HG03159 (cell line): ENCODE measurements around the gene CYREN.

ENCODE experiments used
- ATAC-seq: cut with Tn5 transposase; IDR thresholded peaks from one replicate; pipeline ENCODE4 v1.9.1; 2021; ENCODE audit warnings: mild to moderate bottlenecking, moderate library complexity; ENCODE audit not compliant: unreplicated experiment

The CYREN gene

DNA sequence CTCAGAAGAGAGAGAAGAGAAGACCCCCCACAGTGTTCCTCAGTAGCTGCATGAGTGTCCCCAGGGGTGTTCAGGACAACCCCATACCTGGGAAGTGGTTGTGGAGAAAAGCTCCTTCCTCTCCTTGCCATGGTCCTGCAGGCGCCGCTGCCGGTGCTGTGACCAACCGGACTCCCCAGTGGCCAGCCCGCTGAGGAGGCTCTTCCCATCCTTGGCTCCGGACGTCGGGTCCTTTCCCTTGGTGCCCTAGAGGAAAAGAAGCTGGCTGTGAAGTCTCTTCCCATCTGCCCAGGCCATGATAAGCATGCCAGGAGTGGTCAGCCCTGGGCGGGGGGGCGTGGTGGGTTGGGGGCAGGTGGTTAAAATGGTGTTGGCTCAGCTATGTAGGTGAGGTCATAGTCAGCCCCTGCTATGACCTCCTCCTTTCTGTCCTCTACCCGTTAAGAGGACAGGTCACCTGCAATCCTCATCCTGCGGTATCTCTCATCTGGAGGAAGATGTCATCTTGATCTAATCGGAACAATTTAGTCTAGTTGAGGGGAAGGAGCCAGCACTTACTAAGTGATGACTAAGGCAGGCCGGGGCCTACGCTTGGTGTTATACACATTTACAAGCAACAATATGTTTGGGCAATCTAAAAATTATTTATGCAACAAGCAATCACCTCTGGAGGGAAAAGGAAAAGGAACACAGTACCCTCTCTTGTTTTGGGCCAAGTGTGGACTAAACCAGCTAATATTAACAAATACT lies 27.6 kb upstream of the CYREN start:
- ATAC-seq, result no peak

DNA sequence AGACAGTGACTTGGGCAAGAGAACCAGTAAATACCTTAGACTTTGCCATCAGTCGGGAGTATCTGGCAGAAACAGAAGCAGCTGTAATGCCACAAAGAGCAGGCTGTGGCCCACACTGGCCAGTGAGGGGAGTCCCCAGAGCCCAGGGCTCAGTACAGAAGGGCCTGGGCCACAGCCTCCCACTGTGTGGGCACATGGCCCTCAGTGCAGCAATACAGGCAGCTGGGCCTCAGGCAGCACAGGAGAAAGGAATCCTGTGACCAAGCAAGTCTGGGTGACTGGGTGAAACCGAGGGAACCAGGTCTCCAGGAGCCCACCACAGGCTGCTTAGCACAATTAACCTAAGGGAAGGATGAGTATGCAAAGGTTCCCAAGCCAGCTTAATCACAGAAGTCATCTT lies 26.8 kb upstream of the CYREN start:
- ATAC-seq, result no peak

DNA sequence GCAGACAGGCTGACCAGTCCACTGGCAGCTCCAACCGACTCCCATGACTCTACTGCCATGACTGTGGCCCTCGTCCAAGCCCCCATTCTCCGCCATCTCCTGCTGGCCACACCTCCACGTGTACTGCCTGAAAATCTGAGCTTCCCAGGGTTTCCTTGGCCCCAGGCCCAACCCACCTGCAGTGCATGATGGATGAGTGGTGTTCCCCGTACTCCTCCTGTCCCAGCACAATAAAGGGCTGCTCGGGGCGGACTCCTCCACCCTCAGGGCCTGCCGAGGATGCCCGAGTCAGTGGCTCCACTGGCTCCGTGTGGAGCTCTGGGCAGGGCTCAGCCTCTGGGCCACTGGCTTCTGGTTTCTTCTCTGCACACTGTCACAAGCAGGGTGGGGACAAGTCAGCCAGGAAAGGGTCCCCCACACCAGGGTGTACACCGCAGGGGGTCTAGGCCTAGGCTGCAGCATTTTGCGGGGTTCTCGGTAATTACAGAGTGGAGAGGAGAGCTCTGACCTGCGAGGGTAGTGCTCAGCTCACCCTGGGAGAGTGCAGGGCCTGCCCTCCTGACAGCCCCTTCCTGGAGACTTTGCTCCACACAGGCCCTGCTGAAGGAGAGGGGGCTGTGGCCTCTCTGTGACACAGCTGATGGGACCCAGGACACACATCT lies 25.6 kb upstream of the CYREN start:
- ATAC-seq, result no peak

DNA sequence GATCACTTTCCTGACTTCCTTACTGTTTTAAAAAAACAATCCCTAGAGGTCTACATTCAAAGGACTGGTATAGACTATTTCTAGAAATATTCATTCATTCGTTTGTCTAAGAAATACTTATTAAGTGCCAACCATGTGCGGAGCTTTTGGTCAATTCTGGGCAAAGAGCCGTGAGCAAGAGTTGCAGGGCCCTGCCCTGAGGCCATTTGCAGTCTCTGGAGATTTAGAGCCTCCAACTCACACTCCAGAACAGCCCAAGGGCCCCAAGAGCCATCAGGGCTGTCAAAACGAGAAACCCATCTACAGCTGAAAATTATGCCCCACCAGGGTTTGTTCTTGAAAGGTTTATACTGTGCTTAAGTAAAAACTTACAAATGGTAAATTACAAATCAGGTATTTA lies 24.6 kb upstream of the CYREN start:
- no peak for ATAC-seq

DNA sequence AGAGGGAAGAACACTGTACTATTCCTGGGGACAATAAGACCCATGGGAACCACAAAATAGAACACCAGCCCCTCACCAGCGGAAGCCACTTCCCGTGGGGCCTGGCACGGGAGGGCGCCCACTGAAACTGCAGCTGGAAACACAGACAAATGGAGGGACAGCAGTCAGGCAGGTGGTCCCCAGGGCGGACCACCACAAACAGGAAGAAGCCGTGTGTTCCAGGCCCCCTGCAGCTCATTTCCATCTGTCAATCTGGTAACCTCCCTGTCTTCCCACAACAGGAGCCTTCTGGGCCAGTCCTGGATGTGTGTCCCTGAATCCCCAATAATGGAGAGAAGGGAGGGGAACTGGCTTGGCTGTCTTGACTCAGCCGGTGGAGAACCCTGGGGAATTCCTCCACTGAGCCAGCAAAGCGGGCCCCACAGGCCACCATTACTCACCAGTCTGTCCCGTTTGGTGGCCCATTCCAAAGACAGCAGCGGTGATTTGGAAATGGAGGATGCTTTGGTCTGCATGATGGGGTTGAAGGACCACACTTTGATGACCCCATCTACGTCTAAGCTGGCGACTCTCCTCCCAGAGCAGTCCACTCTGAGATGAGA lies 24.1 kb upstream of the CYREN start:
- ATAC-seq, result no peak

DNA sequence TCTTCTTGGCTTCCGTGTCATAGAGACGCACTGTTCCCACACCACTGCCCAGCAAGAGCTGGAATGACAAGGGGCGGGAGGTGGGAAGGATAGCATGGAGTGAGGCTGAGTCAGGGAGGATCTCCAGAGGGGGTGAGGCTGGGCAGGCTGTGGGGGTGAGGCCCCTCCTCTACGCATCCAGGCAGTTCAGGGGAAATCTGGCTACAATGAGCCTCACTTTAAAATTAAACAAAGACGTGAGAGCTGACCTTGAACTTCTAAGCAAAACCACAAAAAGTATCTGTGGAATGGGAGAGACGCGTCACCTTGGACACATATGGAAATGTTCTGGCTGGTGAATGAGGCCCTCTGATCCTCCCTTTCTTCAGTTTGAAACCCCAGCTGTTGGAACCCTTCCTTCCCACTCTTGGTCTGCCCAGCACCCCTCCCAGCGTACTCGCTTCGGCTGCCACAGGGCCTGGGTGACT lies 23.1 kb upstream of the CYREN start:
- no peak for ATAC-seq

- no peak for ATAC-seq
These were observed 22.5 kb upstream of the CYREN start for GRCh38 chr7:135192914-135193536.

GRCh38 chr7:135190703-135191102 lies 20.2 kb upstream of the CYREN start:
- no peak for ATAC-seq

- ATAC-seq, result no peak
These were observed 19.5 kb upstream of the CYREN start for GRCh38 chr7:135189961-135190360.

GRCh38 chr7:135189221-135189662 lies 18.7 kb upstream of the CYREN start:
- ATAC-seq, result no peak

DNA sequence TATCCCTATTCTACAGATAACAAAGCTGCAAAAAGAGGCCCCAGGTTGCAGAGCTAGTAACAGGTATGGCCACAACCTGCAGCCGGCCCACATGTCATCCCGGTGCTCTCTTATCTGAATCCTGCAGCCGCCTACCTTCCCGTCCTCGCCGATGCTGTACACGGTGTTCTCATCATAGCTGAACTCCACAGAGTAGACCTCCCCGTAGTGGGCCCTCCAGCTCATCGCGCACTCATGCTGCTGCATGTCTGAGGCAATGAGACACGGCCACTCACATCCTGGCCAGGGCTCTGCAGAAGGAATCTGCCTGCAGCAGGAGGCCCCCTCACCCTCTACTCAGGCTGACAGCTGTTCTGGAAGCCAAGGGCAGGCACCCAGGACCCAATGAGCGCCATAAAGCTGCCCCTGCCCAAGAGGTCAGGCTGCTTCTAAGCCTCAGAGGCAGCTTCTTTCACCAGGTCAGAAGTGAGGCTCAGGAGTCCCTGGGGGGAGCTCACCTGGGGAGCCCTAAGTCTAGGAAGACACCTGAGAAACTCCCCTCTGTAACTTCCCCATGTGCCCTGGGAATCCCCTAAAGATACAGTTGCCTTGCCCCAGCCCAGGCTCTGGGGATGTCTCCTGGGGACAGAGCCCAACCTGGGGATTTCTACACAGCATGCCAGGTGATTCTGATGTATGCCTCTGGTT lies 17.9 kb upstream of the CYREN start:
- peak; percentile 48 for ATAC-seq

GRCh38 chr7:135186841-135187253 lies 16.3 kb upstream of the CYREN start:
- peak; percentile 55 for ATAC-seq

DNA sequence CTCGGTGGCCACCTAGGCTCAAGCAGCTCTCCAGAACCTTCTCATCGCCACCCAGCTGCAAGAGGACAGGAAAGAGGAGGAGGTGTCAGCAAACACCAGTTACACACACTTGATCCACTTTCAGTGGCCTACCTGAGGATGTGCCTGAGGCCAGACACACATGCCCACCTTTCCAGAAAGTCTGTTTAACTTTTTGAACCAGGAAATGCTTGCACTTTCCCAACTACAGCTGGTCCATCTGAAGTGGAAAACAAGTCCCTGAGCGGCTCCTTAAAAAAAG lies 15.7 kb upstream of the CYREN start:
- no peak for ATAC-seq

- no peak for ATAC-seq
These were observed 15.2 kb upstream of the CYREN start for GRCh38 chr7:135185471-135186260.

GRCh38 chr7:135184254-135184841 lies 13.8 kb upstream of the CYREN start:
- ATAC-seq, result no peak

DNA sequence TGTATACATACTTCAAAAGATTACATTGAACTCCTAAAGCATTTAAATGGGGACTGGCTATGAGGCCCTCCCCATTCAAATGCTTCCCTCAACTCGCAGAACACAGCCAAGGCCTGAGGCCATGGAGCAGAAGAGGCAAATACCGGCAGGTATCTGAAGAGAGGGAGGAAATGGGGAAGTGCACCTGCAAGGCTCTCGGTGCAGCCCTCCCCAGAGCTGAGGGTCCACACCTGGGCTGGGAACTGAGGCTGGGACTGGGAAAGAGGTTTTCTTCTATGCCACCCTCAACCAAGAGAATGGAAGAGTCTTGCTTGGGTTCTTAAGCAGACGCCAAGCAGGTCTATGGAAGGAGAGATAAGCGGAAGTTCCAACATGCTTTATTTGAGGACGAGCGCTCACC lies 13.0 kb upstream of the CYREN start:
- ATAC-seq, result no peak

DNA sequence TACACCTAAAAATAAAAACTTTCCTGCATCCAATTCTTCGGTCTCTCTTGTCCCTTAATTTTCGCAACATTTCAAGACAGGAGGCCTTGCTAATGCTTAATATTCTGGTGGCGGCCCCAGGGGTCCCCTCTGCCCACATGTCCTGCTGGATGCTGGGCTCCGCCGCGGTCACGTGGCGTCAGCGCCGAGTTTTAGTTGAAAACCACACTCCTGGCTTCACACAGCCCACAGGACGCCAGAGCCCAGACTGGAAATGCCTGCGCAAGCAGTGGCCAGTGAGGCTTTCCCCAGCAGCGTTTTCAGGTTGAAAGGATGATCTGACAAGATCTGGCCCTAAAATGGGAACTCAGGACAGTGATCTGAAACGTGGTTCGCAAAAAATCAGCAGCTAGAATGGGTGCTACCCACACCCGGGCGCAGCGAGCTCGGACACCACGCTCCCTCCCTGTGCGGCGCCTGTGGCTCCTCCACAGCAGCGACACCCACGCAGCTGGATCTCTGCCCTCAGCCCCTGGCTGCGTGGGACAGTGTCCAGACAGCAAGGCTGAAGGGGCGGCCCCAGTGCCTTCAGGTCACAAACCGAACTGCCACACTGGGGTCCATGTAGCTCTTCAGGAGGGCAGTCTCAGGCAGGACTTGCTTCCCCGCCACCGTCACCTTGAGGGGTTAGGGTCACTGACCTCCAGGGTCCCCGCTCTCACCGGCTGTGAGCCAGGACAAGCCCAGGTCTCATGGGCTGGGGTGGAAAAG lies 11.6 kb upstream of the CYREN start:
- ATAC-seq, result no peak

DNA sequence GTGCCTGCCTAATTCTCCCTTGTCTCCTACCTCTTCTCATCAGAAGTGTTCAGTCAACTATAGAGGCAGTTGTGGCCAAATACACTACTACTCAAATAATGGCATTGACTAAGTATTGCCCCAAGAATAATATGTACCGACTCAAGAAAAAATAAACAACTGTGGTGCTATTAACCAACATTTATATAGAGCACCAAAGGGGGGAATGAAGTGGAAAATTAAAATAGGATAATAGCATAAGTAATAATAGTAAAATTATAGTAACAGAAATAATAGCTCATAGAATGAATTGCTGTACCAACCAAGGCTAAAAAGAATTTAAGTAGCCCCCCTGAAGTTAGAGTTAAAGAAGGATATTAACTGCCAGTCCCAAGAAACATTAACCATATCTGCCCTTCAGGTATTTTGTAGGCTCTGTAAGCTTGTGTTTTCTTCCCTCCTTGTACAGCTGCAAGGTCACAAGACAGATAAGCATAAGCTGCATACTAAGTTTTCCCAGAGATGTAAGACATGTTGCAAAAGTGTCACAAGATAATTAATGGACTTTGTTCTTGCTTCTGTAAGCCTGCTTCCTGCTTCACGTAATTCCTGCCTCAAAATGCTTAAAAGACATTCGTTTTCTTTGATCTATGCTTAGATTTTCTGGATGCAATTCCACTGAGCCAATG lies 10.9 kb upstream of the CYREN start:
- no peak for ATAC-seq

GRCh38 chr7:135180122-135180521 lies 9.6 kb upstream of the CYREN start:
- ATAC-seq, result no peak
